ENCODE results near the gene WNT5B.

DNA sequence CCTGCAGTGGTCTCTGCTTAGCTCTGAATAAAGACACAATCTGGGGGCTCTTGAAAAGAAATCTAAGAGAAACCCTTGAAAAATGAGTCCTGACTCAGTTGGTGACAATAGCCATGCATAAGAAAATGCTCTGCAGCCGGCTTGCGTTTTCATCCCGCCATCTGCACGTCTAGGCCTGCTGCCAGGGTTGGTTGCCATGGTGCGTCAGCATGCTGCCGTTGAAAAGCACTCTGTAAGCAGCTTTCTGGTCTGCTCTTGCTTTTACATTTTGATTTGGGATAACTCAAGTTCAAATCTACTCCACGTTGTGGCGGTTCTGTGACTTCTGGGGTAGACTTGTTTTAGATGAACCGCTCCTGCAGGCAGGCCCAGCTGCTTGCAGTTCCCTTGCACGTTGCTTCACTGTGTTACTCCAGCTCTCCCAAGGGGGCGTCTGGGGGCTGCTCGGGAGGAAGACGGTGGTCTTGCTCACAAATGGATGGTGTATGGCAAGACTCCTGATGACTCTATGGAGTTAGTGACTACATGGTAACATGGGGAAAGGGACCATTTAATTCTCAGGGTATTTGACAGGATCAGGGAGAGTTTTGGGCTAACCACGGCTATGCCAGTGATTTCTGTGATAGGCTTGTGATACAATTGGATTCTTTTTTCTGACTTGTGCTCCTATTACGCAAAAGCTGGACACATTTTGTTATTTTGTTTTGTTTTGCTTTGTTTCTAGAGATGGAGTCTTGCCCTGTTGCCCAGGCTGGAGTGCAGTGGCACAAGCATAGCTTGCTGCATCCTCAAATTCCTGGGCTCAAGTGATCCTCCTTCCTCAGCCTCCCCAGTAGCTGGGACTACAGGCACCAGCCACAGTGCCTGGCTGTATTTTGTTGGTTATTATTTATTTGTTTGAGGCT is 15.8 kb downstream of the WNT5B start:
- no peak for TF ChIP-seq ARNTL (CRISPR knock-in tag; IDR thresholded peaks at IDR 0.05; ENCODE audit: borderline replicate concordance, low read depth)
- TF ChIP-seq, protein P1, sequence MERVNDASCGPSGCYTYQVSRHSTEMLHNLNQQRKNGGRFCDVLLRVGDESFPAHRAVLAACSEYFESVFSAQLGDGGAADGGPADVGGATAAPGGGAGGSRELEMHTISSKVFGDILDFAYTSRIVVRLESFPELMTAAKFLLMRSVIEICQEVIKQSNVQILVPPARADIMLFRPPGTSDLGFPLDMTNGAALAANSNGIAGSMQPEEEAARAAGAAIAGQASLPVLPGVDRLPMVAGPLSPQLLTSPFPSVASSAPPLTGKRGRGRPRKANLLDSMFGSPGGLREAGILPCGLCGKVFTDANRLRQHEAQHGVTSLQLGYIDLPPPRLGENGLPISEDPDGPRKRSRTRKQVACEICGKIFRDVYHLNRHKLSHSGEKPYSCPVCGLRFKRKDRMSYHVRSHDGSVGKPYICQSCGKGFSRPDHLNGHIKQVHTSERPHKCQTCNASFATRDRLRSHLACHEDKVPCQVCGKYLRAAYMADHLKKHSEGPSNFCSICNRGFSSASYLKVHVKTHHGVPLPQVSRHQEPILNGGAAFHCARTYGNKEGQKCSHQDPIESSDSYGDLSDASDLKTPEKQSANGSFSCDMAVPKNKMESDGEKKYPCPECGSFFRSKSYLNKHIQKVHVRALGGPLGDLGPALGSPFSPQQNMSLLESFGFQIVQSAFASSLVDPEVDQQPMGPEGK (CRISPR knock-in tag; IDR thresholded peaks at IDR 0.05; ENCODE audit: borderline replicate concordance) = no peak
- TF ChIP-seq RARB (CRISPR knock-in tag; IDR thresholded peaks at IDR 0.05) = no peak
- no peak for TF ChIP-seq ZFP30 (CRISPR knock-in tag; IDR thresholded peaks at IDR 0.05)
- TF ChIP-seq BACH2 (CRISPR knock-in tag; IDR thresholded peaks at IDR 0.05; ENCODE audit: borderline replicate concordance) = no peak
- TF ChIP-seq, protein P2, sequence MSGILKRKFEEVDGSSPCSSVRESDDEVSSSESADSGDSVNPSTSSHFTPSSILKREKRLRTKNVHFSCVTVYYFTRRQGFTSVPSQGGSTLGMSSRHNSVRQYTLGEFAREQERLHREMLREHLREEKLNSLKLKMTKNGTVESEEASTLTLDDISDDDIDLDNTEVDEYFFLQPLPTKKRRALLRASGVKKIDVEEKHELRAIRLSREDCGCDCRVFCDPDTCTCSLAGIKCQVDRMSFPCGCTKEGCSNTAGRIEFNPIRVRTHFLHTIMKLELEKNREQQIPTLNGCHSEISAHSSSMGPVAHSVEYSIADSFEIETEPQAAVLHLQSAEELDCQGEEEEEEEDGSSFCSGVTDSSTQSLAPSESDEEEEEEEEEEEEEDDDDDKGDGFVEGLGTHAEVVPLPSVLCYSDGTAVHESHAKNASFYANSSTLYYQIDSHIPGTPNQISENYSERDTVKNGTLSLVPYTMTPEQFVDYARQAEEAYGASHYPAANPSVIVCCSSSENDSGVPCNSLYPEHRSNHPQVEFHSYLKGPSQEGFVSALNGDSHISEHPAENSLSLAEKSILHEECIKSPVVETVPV (CRISPR knock-in tag; IDR thresholded peaks at IDR 0.05) = no peak
- no peak for TF ChIP-seq ZNF565 (CRISPR knock-in tag; conservative IDR thresholded peaks at IDR 0.05; ENCODE audit: low read depth)
- no peak for TF ChIP-seq ZFP3 (CRISPR knock-in tag; IDR thresholded peaks at IDR 0.05)
- no peak for TF ChIP-seq OSR1 (CRISPR knock-in tag; IDR thresholded peaks at IDR 0.05)
- TF ChIP-seq PPARA (CRISPR knock-in tag; IDR thresholded peaks at IDR 0.05; ENCODE audit: borderline replicate concordance) = no peak
- no peak for TF ChIP-seq CSDC2 (CRISPR knock-in tag; IDR thresholded peaks at IDR 0.05)
- TF ChIP-seq, protein P3, sequence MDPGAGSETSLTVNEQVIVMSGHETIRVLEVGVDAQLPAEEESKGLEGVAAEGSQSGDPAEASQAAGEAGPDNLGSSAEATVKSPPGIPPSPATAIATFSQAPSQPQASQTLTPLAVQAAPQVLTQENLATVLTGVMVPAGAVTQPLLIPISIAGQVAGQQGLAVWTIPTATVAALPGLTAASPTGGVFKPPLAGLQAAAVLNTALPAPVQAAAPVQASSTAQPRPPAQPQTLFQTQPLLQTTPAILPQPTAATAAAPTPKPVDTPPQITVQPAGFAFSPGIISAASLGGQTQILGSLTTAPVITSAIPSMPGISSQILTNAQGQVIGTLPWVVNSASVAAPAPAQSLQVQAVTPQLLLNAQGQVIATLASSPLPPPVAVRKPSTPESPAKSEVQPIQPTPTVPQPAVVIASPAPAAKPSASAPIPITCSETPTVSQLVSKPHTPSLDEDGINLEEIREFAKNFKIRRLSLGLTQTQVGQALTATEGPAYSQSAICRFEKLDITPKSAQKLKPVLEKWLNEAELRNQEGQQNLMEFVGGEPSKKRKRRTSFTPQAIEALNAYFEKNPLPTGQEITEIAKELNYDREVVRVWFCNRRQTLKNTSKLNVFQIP (CRISPR knock-in tag; IDR thresholded peaks at IDR 0.05; ENCODE audit: borderline replicate concordance, low read depth) = no peak
- no peak for TF ChIP-seq ZC3H10 (CRISPR knock-in tag; IDR thresholded peaks at IDR 0.05)

Data from SK-N-SH treated with all-trans-retinoic acid at 6 μM for 48 hours (cell line).